Tibial artery (tissue), 4 donors: ENCODE measurements around the gene EXOC3L4.

Experiments
- DNase-seq, 2 donors: peaks; one replicate each; pipeline ENCODE4 v3.0.0-alpha.2; 2019
- H3K27ac ChIP-seq, 2 donors: fragments of 200-600 bp; sonication (generic) in 1 of 2; 1 replicate in 1 of 2; 2 replicates in 1 of 2; pipeline ENCODE4 v1.5.1; 2018 to 2019; ENCODE audit warnings: mild to moderate bottlenecking in 1 of 2
- H3K27me3 ChIP-seq, 2 donors: fragments of 200-600 bp; sonication (generic) in 1 of 2; one replicate each; pipeline versions ENCODE4 v1.5.1 to v1.6.0; 2016 to 2019
- H3K36me3 ChIP-seq, 3 donors: fragments of 200-600 bp; sonication (generic) in 2 of 3; one replicate each; pipeline ENCODE4 v1.5.1; 2016 to 2019; ENCODE audit warnings: mild to moderate bottlenecking in 2 of 3
- H3K4me1 ChIP-seq, 4 donors: fragments of 200-600 bp; sonication (generic) in 2 of 4; 1 replicate in 3 of 4; 2 replicates in 1 of 4; pipeline ENCODE4 v1.5.1; 2016 to 2019
- H3K4me3 ChIP-seq, 2 donors: fragments of 200-600 bp; sonication (generic) in 1 of 2; 1 replicate in 1 of 2; 2 replicates in 1 of 2; pipeline ENCODE4 v1.5.1; 2018 to 2019; ENCODE audit warnings: mild to moderate bottlenecking in 2 of 2
- H3K9me3 ChIP-seq, 3 donors: fragments of 200-600 bp; sonication (generic) in 1 of 3; one replicate each; pipeline ENCODE4 v1.5.1; 2016 to 2019
- intact Hi-C: fragments of 100-400 bp; cut with DNase I; formaldehyde crosslinking; loops from one replicate; pipeline ENCODE4 v1.15.0; 2023; ENCODE audit warnings: low total_unique reads
- TF ChIP-seq, protein P1 (sequence below), 2 experiments: fragments of 200-600 bp in 1 of 2; fragments of 450-650 bp in 1 of 2; IDR thresholded peaks; one replicate each; pipeline ENCODE4 v1.5.1; 2017 to 2019; ENCODE audit warnings: antibody characterized with exemption in 2 of 2, mild to moderate bottlenecking in 1 of 2, moderate library complexity in 1 of 2

EXOC3L4 gene

GRCh38 chr14:103100281-103101121 is 6.0 kb downstream of the EXOC3L4 start:
- H3K36me3 ChIP-seq, result no peaks in the 10 kb centered on the region
- intact Hi-C loops, result loop anchor here (10.0 kb wide), 1 partner anchor 84 kb away; no protein-coding TSS in a partner anchor
- H3K4me3 ChIP-seq, result no peak overlapping the region
- TF ChIP-seq, protein P1, sequence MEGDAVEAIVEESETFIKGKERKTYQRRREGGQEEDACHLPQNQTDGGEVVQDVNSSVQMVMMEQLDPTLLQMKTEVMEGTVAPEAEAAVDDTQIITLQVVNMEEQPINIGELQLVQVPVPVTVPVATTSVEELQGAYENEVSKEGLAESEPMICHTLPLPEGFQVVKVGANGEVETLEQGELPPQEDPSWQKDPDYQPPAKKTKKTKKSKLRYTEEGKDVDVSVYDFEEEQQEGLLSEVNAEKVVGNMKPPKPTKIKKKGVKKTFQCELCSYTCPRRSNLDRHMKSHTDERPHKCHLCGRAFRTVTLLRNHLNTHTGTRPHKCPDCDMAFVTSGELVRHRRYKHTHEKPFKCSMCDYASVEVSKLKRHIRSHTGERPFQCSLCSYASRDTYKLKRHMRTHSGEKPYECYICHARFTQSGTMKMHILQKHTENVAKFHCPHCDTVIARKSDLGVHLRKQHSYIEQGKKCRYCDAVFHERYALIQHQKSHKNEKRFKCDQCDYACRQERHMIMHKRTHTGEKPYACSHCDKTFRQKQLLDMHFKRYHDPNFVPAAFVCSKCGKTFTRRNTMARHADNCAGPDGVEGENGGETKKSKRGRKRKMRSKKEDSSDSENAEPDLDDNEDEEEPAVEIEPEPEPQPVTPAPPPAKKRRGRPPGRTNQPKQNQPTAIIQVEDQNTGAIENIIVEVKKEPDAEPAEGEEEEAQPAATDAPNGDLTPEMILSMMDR (IDR thresholded peaks at IDR 0.05), result no peak
- no peaks in the 10 kb centered on the region for H3K9me3 ChIP-seq
- H3K27ac ChIP-seq, result no peak overlapping the region
- peaks cover 0 to 35% (median 21%) of the 10 kb centered on the region in 4 donors for H3K4me1 ChIP-seq
- H3K27me3 ChIP-seq, result peaks cover 3 to 73% of the 10 kb centered on the region in 2 donors
- no peak for DNase-seq

- TF ChIP-seq, protein P1 (IDR thresholded peaks at IDR 0.05), result no peak
- intact Hi-C loops, result loop anchor here (10.0 kb wide), 1 partner anchor 83 kb away; no protein-coding TSS in a partner anchor
- DNase-seq, result no peak
- H3K9me3 ChIP-seq, result no peaks in the 10 kb centered on the region
- no peak overlapping the region for H3K27ac ChIP-seq
- H3K27me3 ChIP-seq, result peaks cover 3 to 82% of the 10 kb centered on the region in 2 donors
- peaks cover 0 to 35% (median 21%) of the 10 kb centered on the region in 4 donors for H3K4me1 ChIP-seq
- no peaks in the 10 kb centered on the region for H3K36me3 ChIP-seq
- H3K4me3 ChIP-seq, result no peak overlapping the region
Measured at GRCh38 chr14:103101257-103101962, 6.9 kb downstream of the EXOC3L4 start.

DNA sequence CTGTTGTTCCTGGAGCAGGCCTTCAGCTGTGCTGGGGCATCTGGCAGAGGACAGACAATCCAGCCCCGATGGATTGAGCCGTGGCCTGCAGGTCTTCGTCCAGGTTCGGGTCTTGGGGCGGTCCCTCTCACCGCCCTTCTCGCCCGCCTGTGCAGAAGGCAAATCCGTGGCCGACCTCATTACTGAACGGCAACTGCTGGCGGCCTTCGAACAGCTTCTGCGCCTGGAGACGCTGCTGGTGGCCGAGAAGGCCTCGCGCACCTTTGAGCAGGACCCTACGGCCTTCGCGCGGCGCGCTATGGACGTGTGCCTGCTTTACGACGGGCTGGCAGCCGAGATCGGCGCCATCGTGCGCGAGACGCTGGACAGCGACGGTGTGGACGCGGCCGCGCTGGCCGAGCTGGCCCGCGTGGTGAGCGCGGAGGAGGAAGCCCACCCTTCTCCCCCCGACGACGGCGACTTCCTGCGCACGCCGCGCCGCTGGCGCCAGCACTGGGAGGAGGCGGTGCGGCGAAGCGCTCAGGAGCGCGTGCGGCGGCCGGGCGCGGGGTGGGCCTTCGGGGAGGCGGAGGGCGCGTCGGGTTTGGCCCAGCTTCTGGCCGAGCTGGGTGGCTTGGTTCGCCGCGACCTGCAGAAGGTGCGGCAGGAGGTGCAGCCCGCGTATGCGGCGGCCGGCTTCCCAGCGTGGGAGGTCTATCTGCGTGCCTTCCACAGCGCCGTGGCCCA is 7.6 kb downstream of the EXOC3L4 start:
- Histone ChIP-seq H3K27ac (no peak overlapping the region), H3K9me3 (no peaks in the 10 kb centered on the region), H3K4me3 (no peak overlapping the region), H3K4me1 (peaks cover 0 to 35% (median 21%) of the 10 kb centered on the region in 4 donors), H3K27me3 (peaks cover 3 to 89% of the 10 kb centered on the region in 2 donors), H3K36me3 (no peaks in the 10 kb centered on the region)
- TF ChIP-seq, protein P1 (IDR thresholded peaks at IDR 0.05), result no peak
- DNase-seq, result no peak
- intact Hi-C loops, result loop anchor here (10.0 kb wide), 1 partner anchor 83 kb away; no protein-coding TSS in a partner anchor

- no peaks in the 10 kb centered on the region for H3K36me3 ChIP-seq
- no peak overlapping the region for H3K4me3 ChIP-seq
- H3K4me1 ChIP-seq, result peaks cover 0 to 35% (median 21%) of the 10 kb centered on the region in 4 donors
- no peak for DNase-seq
- TF ChIP-seq, protein P1 (IDR thresholded peaks at IDR 0.05), result no peak
- intact Hi-C loops, result loop anchor here (10.0 kb wide), 1 partner anchor 82 kb away; no protein-coding TSS in a partner anchor
- H3K27ac ChIP-seq, result no peak overlapping the region
- H3K9me3 ChIP-seq, result no peaks in the 10 kb centered on the region
- H3K27me3 ChIP-seq, result peaks cover 3 to 95% of the 10 kb centered on the region in 2 donors
Measured at GRCh38 chr14:103102689-103103260, 8.2 kb downstream of the EXOC3L4 start.
